ENCODE measurements around the gene ARHGDIB. TPM values are rescaled to one million over a fixed set of nuclear protein-coding genes. Genes with fewer than 3 reads are reported as not detected.

Gene ARHGDIB
- total RNA-seq, 3 donors from 2014 or later (not counting 1 experiment from before 2014, with no cell fraction given), result 838 to 962 (median 929) TPM

DNA sequence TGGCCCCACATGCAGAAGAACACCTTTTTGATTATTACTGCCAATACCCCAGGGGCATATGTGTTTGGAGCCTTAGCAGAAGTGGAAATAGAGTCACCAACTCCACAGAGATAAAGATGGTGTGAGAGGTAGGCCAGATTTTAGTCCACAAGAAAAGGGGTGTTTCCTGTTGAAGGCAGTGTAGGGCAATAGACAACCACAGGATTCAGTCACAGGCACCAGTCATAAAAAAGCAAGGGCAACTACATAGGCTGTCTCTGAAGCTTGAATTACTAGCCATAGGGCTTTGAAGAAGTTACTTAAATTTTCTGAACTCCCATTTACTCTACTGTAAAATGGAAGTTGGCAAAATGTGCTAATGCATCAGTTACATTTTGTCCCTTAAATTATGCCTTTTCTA lies 41.9 kb downstream of the ARHGDIB start:
- Mint-ChIP-seq H3K4me3 (no peak overlapping the region), H3K27me3 (ENCODE audit: low read depth in 2 of 2) (no peaks in the 10 kb centered on the region), H3K27ac (no peak overlapping the region), H3K9me3 (no peaks in the 10 kb centered on the region), H3K36me3 (peaks cover 39% of the 10 kb centered on the region), H3K4me1 (peaks cover 16 to 20% of the 10 kb centered on the region in 2 donors)
- H3K27ac ChIP-seq (ENCODE audit: low read length), result no peak overlapping the region
- TF ChIP-seq CTCF (IDR thresholded peaks at IDR 0.05), result no peak
- H3K27me3 ChIP-seq (ENCODE audit: control insufficient read depth, insufficient read depth, low read length), result no peaks in the 10 kb centered on the region
- no peaks in the 10 kb centered on the region for H3K9me3 ChIP-seq (ENCODE audit: control insufficient read depth, insufficient read depth, low read length)
- intact Hi-C loops (cut with micrococcal nuclease), result no loop called here
- ATAC-seq (no peak), DNase-seq (no peak)
- H3K4me3 ChIP-seq (ENCODE audit: low read length), result no peak overlapping the region
- H3K4me1 ChIP-seq (ENCODE audit: control insufficient read depth, insufficient read depth, low read length), result peaks cover 4% of the 10 kb centered on the region
- H3K36me3 ChIP-seq (ENCODE audit: control insufficient read depth, insufficient read depth, low read length), result peaks cover 58% of the 10 kb centered on the region

- TF ChIP-seq CTCF (IDR thresholded peaks at IDR 0.05), result no peak
- H3K4me3 ChIP-seq (ENCODE audit: low read length), result no peak overlapping the region
- H3K36me3 ChIP-seq (ENCODE audit: control insufficient read depth, insufficient read depth, low read length), result peaks cover 76% of the 10 kb centered on the region
- no CpG with 5 or more reads among the region's 2 CpGs for WGBS (ENCODE audit: insufficient coverage)
- H3K9me3 ChIP-seq (ENCODE audit: control insufficient read depth, insufficient read depth, low read length), result no peaks in the 10 kb centered on the region
- intact Hi-C loops (cut with micrococcal nuclease), result no loop called here
- Mint-ChIP-seq H3K4me3 (no peak overlapping the region), H3K4me1 (peaks cover 10 to 13% of the 10 kb centered on the region in 2 donors), H3K36me3 (peaks cover 55% of the 10 kb centered on the region), H3K27ac (no peak overlapping the region), H3K9me3 (no peaks in the 10 kb centered on the region), H3K27me3 (ENCODE audit: low read depth in 2 of 2) (no peaks in the 10 kb centered on the region)
- no peak overlapping the region for H3K27ac ChIP-seq (ENCODE audit: low read length)
- no peaks in the 10 kb centered on the region for H3K27me3 ChIP-seq (ENCODE audit: control insufficient read depth, insufficient read depth, low read length)
- no peaks in the 10 kb centered on the region for H3K4me1 ChIP-seq (ENCODE audit: control insufficient read depth, insufficient read depth, low read length)
- DNase-seq, result no peak
- ATAC-seq, result no peak
Measured at GRCh38 chr12:14915736-14916135, 45.7 kb downstream of the ARHGDIB start.

- Mint-ChIP-seq H3K27ac (peak overlapping the region in 1 of 2 donors; percentile 13), H3K4me1 (peaks cover under 1 to 5% of the 10 kb centered on the region in 2 donors), H3K36me3 (peaks cover 40% of the 10 kb centered on the region), H3K4me3 (no peak overlapping the region), H3K27me3 (ENCODE audit: low read depth in 2 of 2) (no peaks in the 10 kb centered on the region), H3K9me3 (no peaks in the 10 kb centered on the region)
- H3K4me1 ChIP-seq (ENCODE audit: control insufficient read depth, insufficient read depth, low read length), result no peaks in the 10 kb centered on the region
- intact Hi-C loops (cut with micrococcal nuclease), result no loop called here
- no peaks in the 10 kb centered on the region for H3K9me3 ChIP-seq (ENCODE audit: control insufficient read depth, insufficient read depth, low read length)
- DNase-seq, result no peak
- TF ChIP-seq CTCF (IDR thresholded peaks at IDR 0.05), result no peak
- WGBS (ENCODE audit: insufficient coverage), result 91% methylated on average over 4 of the region's 4 CpGs
- ATAC-seq, result no peak
- peaks cover 58% of the 10 kb centered on the region for H3K36me3 ChIP-seq (ENCODE audit: control insufficient read depth, insufficient read depth, low read length)
- no peak overlapping the region for H3K4me3 ChIP-seq (ENCODE audit: low read length)
- H3K27me3 ChIP-seq (ENCODE audit: control insufficient read depth, insufficient read depth, low read length), result no peaks in the 10 kb centered on the region
- no peak overlapping the region for H3K27ac ChIP-seq (ENCODE audit: low read length)
Measured at GRCh38 chr12:14913381-14913781, 48.0 kb downstream of the ARHGDIB start.

GRCh38 chr12:14911131-14911530 lies 50.3 kb downstream of the ARHGDIB start:
- no peaks in the 10 kb centered on the region for H3K9me3 Mint-ChIP-seq
- Histone ChIP-seq H3K4me1 (ENCODE audit: control insufficient read depth, insufficient read depth, low read length) (no peaks in the 10 kb centered on the region), H3K9me3 (ENCODE audit: control insufficient read depth, insufficient read depth, low read length) (no peaks in the 10 kb centered on the region), H3K27ac (ENCODE audit: low read length) (no peak overlapping the region), H3K4me3 (ENCODE audit: low read length) (no peak overlapping the region), H3K27me3 (ENCODE audit: control insufficient read depth, insufficient read depth, low read length) (no peaks in the 10 kb centered on the region), H3K36me3 (ENCODE audit: control insufficient read depth, insufficient read depth, low read length) (peaks cover 36% of the 10 kb centered on the region)
- H3K27ac Mint-ChIP-seq, result peak overlapping the region; percentile 10 to 69
- peaks cover 10 to 16% of the 10 kb centered on the region in 2 donors for H3K4me1 Mint-ChIP-seq
- DNase-seq (no peak), ATAC-seq (no peak)
- H3K4me3 Mint-ChIP-seq, result no peak overlapping the region
- 100% methylated on average over 2 of the region's 2 CpGs for WGBS (ENCODE audit: insufficient coverage)
- intact Hi-C loops (cut with micrococcal nuclease), result no loop called here
- peaks cover 32% of the 10 kb centered on the region for H3K36me3 Mint-ChIP-seq
- no peak for TF ChIP-seq CTCF (IDR thresholded peaks at IDR 0.05)
- no peaks in the 10 kb centered on the region for H3K27me3 Mint-ChIP-seq (ENCODE audit: low read depth in 2 of 2)

All from natural killer cell (primary cell).